A549 (cell line): ENCODE data around the gene PRSS21.

ENCODE experiments used
- CEBPB ChIP-seq, 2 experiments: fragments of >200 bp in 1 of 2; sonication (Bioruptor Twin) in 1 of 2; formaldehyde crosslinking in 1 of 2; IDR thresholded peaks; 2 replicates each; pipeline ENCODE4 v1.6.1; 2012 to 2016
- CTCF ChIP-seq: fragments of >200 bp; sonication (Bioruptor Twin); formaldehyde crosslinking; IDR thresholded peaks from 3 replicates; pipeline ENCODE4 v1.5.1; 2016
- EHMT2 ChIP-seq: fragments of 200-600 bp; sonication (generic); IDR thresholded peaks from 2 replicates; pipeline ENCODE4 v1.6.1; 2016; ENCODE audit warnings: antibody characterized with exemption, low read depth, mild to moderate bottlenecking, moderate library complexity
- HMGXB4 ChIP-seq: fragments of 250-450 bp; sonication (Bioruptor Pico); IDR thresholded peaks from 2 replicates; pipeline ENCODE4 v1.5.0; 2021; ENCODE audit warnings: mild to moderate bottlenecking, moderate library complexity, borderline replicate concordance
- MYC ChIP-seq: IDR thresholded peaks from 2 replicates; pipeline ENCODE4 v1.6.1; 2012; ENCODE audit warnings: mild to moderate bottlenecking, inconsistent platforms, low read length, improper control_type of control experiment, borderline replicate concordance
- POLR2A ChIP-seq: IDR thresholded peaks from 2 replicates; pipeline ENCODE4 v1.6.1; 2012; ENCODE audit warnings: mild to moderate bottlenecking, low read length
- RCOR1 ChIP-seq: fragments of 150-350 bp; IDR thresholded peaks from 2 replicates; pipeline ENCODE4 v1.6.1; 2014; ENCODE audit warnings: antibody characterized with exemption, low read length, low read depth
- TFCP2L1 ChIP-seq: fragments of 250-450 bp; sonication (Bioruptor Pico); IDR thresholded peaks from 2 replicates; pipeline ENCODE4 v1.5.0; 2021; ENCODE audit warnings: mild to moderate bottlenecking
- USF2 ChIP-seq: fragments of 450-650 bp; IDR thresholded peaks from 2 replicates; pipeline ENCODE4 v1.6.1; 2014; ENCODE audit warnings: antibody characterized with exemption

- TF ChIP-seq CTCF (no peak), HMGXB4 (CRISPR knock-in tag) (no peak), USF2 (no peak), CEBPB (IDR thresholded peaks at IDR 0.05) (no peak), MYC (no peak), POLR2A (no peak), EHMT2 (no peak), TFCP2L1 (CRISPR knock-in tag) (no peak), RCOR1 (no peak)
These were observed 16.7 kb downstream of the PRSS21 start for GRCh38 chr16:2833776-2834175.
